ENCODE data around the gene KRTAP10-8.
"Not testable (repeated sequence)": the region's sequence is repeated elsewhere in the genome, so short reads cannot be mapped to it uniquely, and the experiment has no call there.

KRTAP10-8 gene

GRCh38 chr21:44618909-44619308 lies 7.0 kb downstream of the KRTAP10-8 start:
- no peak for DNase-seq

- no peak for DNase-seq
Observed at GRCh38 chr21:44619886-44620285, 8.0 kb downstream of the KRTAP10-8 start.

- DNase-seq = no peak
Observed at GRCh38 chr21:44623575-44623974, 11.7 kb downstream of the KRTAP10-8 start.

GRCh38 chr21:44625756-44626155 lies 13.9 kb downstream of the KRTAP10-8 start:
- no peak for DNase-seq

- DNase-seq = no peak
Observed at GRCh38 chr21:44626262-44626661, 14.4 kb downstream of the KRTAP10-8 start.

GRCh38 chr21:44626673-44627143 lies 14.8 kb downstream of the KRTAP10-8 start, which contains the start of gene KRTAP10-9:
KRTAP10-9 (plus strand) TSS chr21:44627093; CDS start chr21:44627172, 79 bp downstream.
- DNase-seq = no peak

GRCh38 chr21:44627181-44627822 lies 15.4 kb downstream of the KRTAP10-8 start:
- DNase-seq = not testable (repeated sequence)

- DNase-seq = not testable (repeated sequence)
Observed at GRCh38 chr21:44627831-44628233, 16.0 kb downstream of the KRTAP10-8 start.

- no peak for DNase-seq
Observed at GRCh38 chr21:44628707-44629391, 17.0 kb downstream of the KRTAP10-8 start.

GRCh38 chr21:44630440-44630839 lies 18.6 kb downstream of the KRTAP10-8 start:
- no peak for DNase-seq

GRCh38 chr21:44632067-44632466 lies 20.2 kb downstream of the KRTAP10-8 start:
- DNase-seq = no peak

GRCh38 chr21:44636209-44637017 lies 24.5 kb downstream of the KRTAP10-8 start:
- no peak for DNase-seq

- no peak for DNase-seq
Observed at GRCh38 chr21:44637018-44637850, 25.4 kb downstream of the KRTAP10-8 start, which contains the start of gene KRTAP10-10. KRTAP10-10 (plus strand) TSS chr21:44637356; CDS start chr21:44637418, 62 bp downstream.

GRCh38 chr21:44637851-44638348 lies 26.0 kb downstream of the KRTAP10-8 start:
- DNase-seq = not testable (repeated sequence)

GRCh38 chr21:44638506-44639330 lies 26.8 kb downstream of the KRTAP10-8 start:
- not testable (repeated sequence) for DNase-seq

GRCh38 chr21:44639331-44639655 lies 27.4 kb downstream of the KRTAP10-8 start:
- no peak for DNase-seq

GRCh38 chr21:44640761-44641160 lies 28.9 kb downstream of the KRTAP10-8 start:
- DNase-seq = no peak

- no peak for DNase-seq
Observed at GRCh38 chr21:44643741-44644310, 31.9 kb downstream of the KRTAP10-8 start.

- DNase-seq = no peak
Observed at GRCh38 chr21:44644878-44645277, 33.0 kb downstream of the KRTAP10-8 start.

- not testable (repeated sequence) for DNase-seq
Observed at GRCh38 chr21:44646366-44647221, 34.7 kb downstream of the KRTAP10-8 start, which contains the start of gene KRTAP10-11. KRTAP10-11 (plus strand) TSS chr21:44646414; CDS start chr21:44646459, 45 bp downstream.
